Measurements from ENCODE around the gene PACS1.

- TF ChIP-seq POLR2A (IDR thresholded peaks at IDR 0.05) = no peak
- no peak for TF ChIP-seq CTCF (IDR thresholded peaks at IDR 0.05)
Observed at GRCh38 chr11:66248903-66249302, 178.8 kb downstream of the PACS1 start.
